Chondrocyte (in vitro differentiated cells): ENCODE results near the gene CLEC4G. TPM values are rescaled to one million over a fixed set of nuclear protein-coding genes. Genes with fewer than 3 reads are reported as not detected.

Source experiments
- DNase-seq: peaks from one replicate; pipeline ENCODE4 v3.0.0; 2021; ENCODE audit warnings: mixed read lengths, low spot score
- H3K27ac Mint-ChIP-seq: one replicate; pipeline ENCODE4 v1.8.0; 2021; ENCODE audit warnings: mild to moderate bottlenecking, moderate library complexity, mixed read lengths; ENCODE audit not compliant: unreplicated experiment
- H3K27me3 Mint-ChIP-seq: 2 replicates; pipeline ENCODE4 v1.8.0; 2021; ENCODE audit warnings: low read depth, mixed read lengths
- H3K36me3 Mint-ChIP-seq: 2 replicates; pipeline ENCODE4 v1.8.0; 2021; ENCODE audit warnings: low read depth, mixed read lengths
- H3K4me1 Mint-ChIP-seq: 2 replicates; pipeline ENCODE4 v1.8.0; 2021; ENCODE audit warnings: low read depth, mild to moderate bottlenecking, mixed read lengths
- H3K4me3 Mint-ChIP-seq: one replicate; pipeline ENCODE4 v1.8.0; 2021; ENCODE audit warnings: mild to moderate bottlenecking, moderate library complexity, mixed read lengths; ENCODE audit not compliant: unreplicated experiment
- H3K9me3 Mint-ChIP-seq: 2 replicates; pipeline ENCODE4 v1.8.0; 2021; ENCODE audit warnings: low read depth, mixed read lengths
- long read RNA-seq: library from polyadenylated mRNA; stranded (forward); transcript quantifications from one replicate; pipeline ENCODE4 v2.0.0, GENCODE V29; 2021
- total RNA-seq: library from RNA; stranded (reverse); gene quantifications from 3 replicates; pipeline ENCODE4 v1.2.1, GENCODE V29; 2021
- TF ChIP-seq, protein P1 (sequence below): fragments of 200-600 bp; sonication (generic); IDR thresholded peaks from 2 replicates; pipeline ENCODE4 v1.5.0; 2021; ENCODE audit warnings: antibody characterized with exemption, mild to moderate bottlenecking, moderate library complexity

CLEC4G gene, protein sequence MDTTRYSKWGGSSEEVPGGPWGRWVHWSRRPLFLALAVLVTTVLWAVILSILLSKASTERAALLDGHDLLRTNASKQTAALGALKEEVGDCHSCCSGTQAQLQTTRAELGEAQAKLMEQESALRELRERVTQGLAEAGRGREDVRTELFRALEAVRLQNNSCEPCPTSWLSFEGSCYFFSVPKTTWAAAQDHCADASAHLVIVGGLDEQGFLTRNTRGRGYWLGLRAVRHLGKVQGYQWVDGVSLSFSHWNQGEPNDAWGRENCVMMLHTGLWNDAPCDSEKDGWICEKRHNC
- total RNA-seq: not detected in 3 replicates
- long read RNA-seq: 0 reads

DNA sequence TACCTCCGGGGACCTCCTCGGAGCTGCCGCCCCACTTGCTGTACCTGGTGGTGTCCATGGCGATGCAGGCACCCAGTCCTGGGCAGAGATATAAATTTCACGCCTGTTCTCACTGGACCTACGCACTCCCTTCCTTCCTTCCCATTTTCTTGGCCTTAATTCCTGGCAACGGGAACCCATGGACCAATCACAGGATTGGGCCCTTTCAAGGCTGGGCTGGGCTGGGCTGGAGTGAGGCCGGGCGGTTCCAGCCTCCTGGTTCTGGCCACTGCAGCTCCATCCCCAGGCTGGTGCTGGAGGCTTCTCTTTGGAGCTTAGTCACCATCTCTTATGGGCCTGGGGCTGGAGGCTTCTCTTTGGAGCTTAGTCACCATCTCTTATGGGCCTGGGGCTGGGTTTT is at the start of gene CLEC4G:
Gene CLEC4G (minus strand): TSS at position 66 of the 400 bp plus-strand sequence. CDS start 8 bp downstream, at position 58.
- Mint-ChIP-seq H3K4me3 (no peak within 1 kb of the TSS), H3K4me1 (no peaks in the 10 kb centered on the region), H3K36me3 (no peaks in the 10 kb centered on the region), H3K27me3 (peaks cover 59% of the 10 kb centered on the region), H3K9me3 (no peaks in the 10 kb centered on the region), H3K27ac (no peak within 1 kb of the TSS)
- TF ChIP-seq, protein P1, sequence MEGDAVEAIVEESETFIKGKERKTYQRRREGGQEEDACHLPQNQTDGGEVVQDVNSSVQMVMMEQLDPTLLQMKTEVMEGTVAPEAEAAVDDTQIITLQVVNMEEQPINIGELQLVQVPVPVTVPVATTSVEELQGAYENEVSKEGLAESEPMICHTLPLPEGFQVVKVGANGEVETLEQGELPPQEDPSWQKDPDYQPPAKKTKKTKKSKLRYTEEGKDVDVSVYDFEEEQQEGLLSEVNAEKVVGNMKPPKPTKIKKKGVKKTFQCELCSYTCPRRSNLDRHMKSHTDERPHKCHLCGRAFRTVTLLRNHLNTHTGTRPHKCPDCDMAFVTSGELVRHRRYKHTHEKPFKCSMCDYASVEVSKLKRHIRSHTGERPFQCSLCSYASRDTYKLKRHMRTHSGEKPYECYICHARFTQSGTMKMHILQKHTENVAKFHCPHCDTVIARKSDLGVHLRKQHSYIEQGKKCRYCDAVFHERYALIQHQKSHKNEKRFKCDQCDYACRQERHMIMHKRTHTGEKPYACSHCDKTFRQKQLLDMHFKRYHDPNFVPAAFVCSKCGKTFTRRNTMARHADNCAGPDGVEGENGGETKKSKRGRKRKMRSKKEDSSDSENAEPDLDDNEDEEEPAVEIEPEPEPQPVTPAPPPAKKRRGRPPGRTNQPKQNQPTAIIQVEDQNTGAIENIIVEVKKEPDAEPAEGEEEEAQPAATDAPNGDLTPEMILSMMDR: no peak
- DNase-seq: no peak

DNA sequence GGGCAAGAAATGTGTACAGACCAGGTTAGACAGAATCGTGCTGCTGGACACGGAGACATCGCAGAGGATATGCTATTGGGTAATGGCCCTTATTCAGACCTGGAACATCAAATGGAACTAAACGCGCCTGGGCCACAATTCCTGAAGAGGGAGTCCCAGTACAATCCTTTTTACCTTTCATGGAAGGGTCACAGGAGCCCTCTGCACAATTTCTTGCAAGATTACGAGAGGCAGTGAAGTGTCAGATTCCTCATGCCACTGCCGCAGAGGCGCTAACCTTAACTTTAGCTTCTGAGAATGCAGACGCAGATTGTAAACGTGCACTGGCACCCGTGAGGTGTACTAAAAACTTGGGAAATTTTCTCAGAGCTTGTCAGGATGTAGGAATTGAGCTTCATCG is 49.2 kb upstream of the CLEC4G start:
- no peaks in the 10 kb centered on the region for H3K4me1 Mint-ChIP-seq
- no peak overlapping the region for H3K27ac Mint-ChIP-seq
- TF ChIP-seq, protein P1: no peak
- DNase-seq: no peak
- H3K4me3 Mint-ChIP-seq: no peak overlapping the region
- peaks cover 4% of the 10 kb centered on the region for H3K9me3 Mint-ChIP-seq
- H3K27me3 Mint-ChIP-seq: peaks cover 63% of the 10 kb centered on the region
- H3K36me3 Mint-ChIP-seq: no peaks in the 10 kb centered on the region

DNA sequence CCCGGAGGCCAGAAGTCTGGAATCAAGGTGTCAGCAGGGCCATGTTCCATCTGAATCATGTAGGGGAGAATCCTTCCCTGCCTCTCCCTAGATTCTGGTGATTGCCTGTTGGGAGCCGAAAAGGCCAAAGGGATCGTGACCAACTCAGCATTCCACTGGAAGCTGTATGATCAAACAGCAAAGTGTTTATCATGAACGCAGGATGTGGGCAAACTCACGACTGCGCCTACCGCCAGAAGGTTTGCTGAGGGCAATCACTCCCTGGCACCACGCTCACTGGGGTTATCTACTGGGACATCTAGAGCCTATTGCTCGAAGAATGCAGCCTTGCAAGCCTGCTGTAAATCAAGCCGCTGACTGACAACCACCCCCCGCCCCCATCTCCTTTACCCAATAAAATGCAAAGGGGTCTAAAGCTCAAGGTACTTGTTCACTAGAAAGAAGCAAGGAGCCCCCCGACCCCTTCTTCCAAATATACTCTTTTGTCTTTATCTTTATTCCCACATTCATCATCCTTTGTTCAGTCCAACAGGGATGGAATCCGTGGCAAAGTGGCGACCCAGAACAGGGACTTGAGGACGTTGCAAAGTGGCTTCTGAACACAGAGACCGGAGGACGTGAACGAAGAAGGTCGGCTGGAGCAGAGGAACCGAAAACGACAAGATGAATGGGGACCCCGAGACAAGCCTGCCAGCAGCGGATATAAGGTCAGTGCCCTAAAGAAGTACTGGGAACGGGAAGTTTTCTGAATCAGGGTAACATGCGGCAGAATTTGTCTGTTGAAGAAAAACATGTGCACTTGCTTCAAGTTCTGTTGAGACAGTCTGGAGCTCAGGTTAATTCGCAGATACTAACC is 47.9 kb upstream of the CLEC4G start:
- Mint-ChIP-seq H3K4me1 (no peaks in the 10 kb centered on the region), H3K4me3 (no peak overlapping the region), H3K9me3 (peaks cover under 1% of the 10 kb centered on the region), H3K36me3 (no peaks in the 10 kb centered on the region), H3K27ac (no peak overlapping the region), H3K27me3 (peaks cover 65% of the 10 kb centered on the region)
- DNase-seq: no peak
- TF ChIP-seq, protein P1: no peak

DNA sequence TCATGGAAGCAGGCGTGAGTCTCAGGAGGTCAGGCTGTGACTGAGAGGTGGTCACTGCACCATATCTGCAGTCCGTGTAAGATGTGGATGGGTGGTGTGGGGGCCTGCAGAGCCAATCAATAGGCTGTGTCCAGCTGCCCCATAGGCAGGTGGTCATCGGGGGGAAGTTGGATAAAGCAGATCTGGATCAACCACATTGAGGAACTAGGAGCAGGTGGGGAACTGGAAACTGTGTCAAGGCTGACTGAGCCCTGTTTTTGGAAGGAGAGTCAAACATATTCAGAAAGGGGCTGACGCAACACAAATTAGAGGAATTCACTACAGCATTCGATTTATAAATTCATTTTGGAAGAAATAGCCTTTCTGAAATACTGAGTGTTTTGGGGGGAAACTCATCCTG is 46.2 kb upstream of the CLEC4G start:
- Mint-ChIP-seq H3K27ac (no peak overlapping the region), H3K4me3 (no peak overlapping the region), H3K27me3 (peaks cover 52% of the 10 kb centered on the region), H3K9me3 (no peaks in the 10 kb centered on the region), H3K36me3 (no peaks in the 10 kb centered on the region), H3K4me1 (no peaks in the 10 kb centered on the region)
- DNase-seq: no peak
- TF ChIP-seq, protein P1: no peak

DNA sequence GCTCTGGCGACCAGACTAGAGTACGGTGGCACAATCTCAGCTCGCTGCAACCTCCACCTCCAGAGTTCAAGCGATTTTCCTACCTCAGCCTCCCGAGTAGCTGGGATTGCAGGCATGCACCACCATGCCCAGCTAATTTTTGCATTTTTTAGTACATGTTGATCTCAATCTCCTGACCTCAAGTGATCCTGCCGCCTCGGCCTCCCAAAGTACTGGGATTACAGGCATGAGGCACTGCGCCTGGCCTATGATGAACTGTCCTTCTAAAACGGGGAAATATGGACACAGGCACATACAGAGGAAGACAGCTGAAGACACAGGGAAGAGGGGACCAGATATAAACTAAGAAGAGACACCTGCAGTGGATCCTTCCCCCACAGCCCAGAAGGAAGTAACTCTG is 43.9 kb upstream of the CLEC4G start:
- H3K36me3 Mint-ChIP-seq: no peaks in the 10 kb centered on the region
- TF ChIP-seq, protein P1: no peak
- no peaks in the 10 kb centered on the region for H3K9me3 Mint-ChIP-seq
- H3K27me3 Mint-ChIP-seq: peaks cover 50% of the 10 kb centered on the region
- DNase-seq: no peak
- H3K4me1 Mint-ChIP-seq: no peaks in the 10 kb centered on the region
- H3K4me3 Mint-ChIP-seq: no peak overlapping the region
- no peak overlapping the region for H3K27ac Mint-ChIP-seq
